ENCODE data around the gene PRND. TPM values are rescaled to one million over a fixed set of nuclear protein-coding genes. Genes with fewer than 3 reads are reported as not detected.
"Not testable (repeated sequence)": the region's sequence is repeated elsewhere in the genome, so short reads cannot be mapped to it uniquely, and the experiment has no call there.

Gene PRND
- total RNA-seq, 4 donors from 2014 or later, result not detected

GRCh38 chr20:4699216-4699615 is 22.5 kb upstream of the PRND start:
- H3K27ac ChIP-seq, result no peak overlapping the region
- H3K9me3 ChIP-seq, result no peaks in the 10 kb centered on the region
- H3K4me3 ChIP-seq, result no peak overlapping the region
- peaks cover 3% of the 10 kb centered on the region for H3K4me1 ChIP-seq
- DNase-seq (ENCODE audit: low spot score in 2 of 2), result no peak
- H3K36me3 ChIP-seq, result peaks cover 20% of the 10 kb centered on the region
- TF ChIP-seq CTCF (IDR thresholded peaks at IDR 0.05) (no peak), EP300 (IDR thresholded peaks at IDR 0.05) (no peak), POLR2A (IDR thresholded peaks at IDR 0.05) (no peak), POLR2AphosphoS5 (IDR thresholded peaks at IDR 0.05) (no peak)
- H3K27me3 ChIP-seq, result no peaks in the 10 kb centered on the region
- 92% methylated on average over 8 of the region's 9 CpGs for WGBS

- Histone ChIP-seq H3K4me1 (peaks cover 8% of the 10 kb centered on the region), H3K27me3 (no peaks in the 10 kb centered on the region), H3K27ac (no peak overlapping the region), H3K36me3 (peaks cover 20% of the 10 kb centered on the region), H3K9me3 (no peaks in the 10 kb centered on the region), H3K4me3 (no peak overlapping the region)
- no peak for TF ChIP-seq POLR2A (IDR thresholded peaks at IDR 0.05)
- TF ChIP-seq EP300 (IDR thresholded peaks at IDR 0.05), result no peak
- no peak for TF ChIP-seq CTCF (IDR thresholded peaks at IDR 0.05)
- no peak for TF ChIP-seq POLR2AphosphoS5 (IDR thresholded peaks at IDR 0.05)
- DNase-seq (ENCODE audit: low spot score in 2 of 2), result no peak
- WGBS, result 98% methylated on average over 3 of the region's 3 CpGs
Measured at GRCh38 chr20:4699957-4700356, 21.8 kb upstream of the PRND start.

- TF ChIP-seq CTCF (IDR thresholded peaks at IDR 0.05), result no peak
- TF ChIP-seq POLR2A (IDR thresholded peaks at IDR 0.05), result no peak
- TF ChIP-seq EP300 (IDR thresholded peaks at IDR 0.05), result no peak
- TF ChIP-seq POLR2AphosphoS5 (IDR thresholded peaks at IDR 0.05), result no peak
Measured at GRCh38 chr20:4702562-4703280, 19.0 kb upstream of the PRND start.

DNA sequence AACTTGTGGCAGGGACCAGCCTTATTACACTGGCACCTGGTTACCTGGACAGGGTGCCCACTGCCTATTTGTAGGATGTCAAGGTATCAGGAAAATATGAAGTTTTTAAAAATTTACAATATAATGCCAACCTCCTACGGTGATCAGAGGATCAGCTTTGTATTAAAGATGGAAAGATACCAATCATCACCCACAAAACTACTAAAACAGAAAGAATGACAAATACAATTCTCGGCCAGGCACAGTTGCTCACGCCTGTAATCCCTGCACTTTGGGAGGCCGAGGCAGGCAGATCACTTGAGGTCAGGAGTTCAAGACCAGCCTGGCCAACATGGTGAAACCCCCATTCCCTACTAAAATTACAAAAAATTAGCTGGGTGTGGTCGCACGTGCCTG is 18.4 kb upstream of the PRND start:
- peaks cover 20% of the 10 kb centered on the region for H3K36me3 ChIP-seq
- WGBS, result 65% methylated on average over 6 of the region's 6 CpGs
- no peak for DNase-seq (ENCODE audit: low spot score in 2 of 2)
- no peaks in the 10 kb centered on the region for H3K27me3 ChIP-seq
- H3K27ac ChIP-seq, result no peak overlapping the region
- H3K4me3 ChIP-seq, result no peak overlapping the region
- TF ChIP-seq POLR2A (IDR thresholded peaks at IDR 0.05), result no peak
- TF ChIP-seq POLR2AphosphoS5 (IDR thresholded peaks at IDR 0.05), result no peak
- no peak for TF ChIP-seq CTCF (IDR thresholded peaks at IDR 0.05)
- TF ChIP-seq EP300 (IDR thresholded peaks at IDR 0.05), result no peak
- H3K9me3 ChIP-seq, result no peaks in the 10 kb centered on the region
- H3K4me1 ChIP-seq, result peaks cover 8% of the 10 kb centered on the region

More at GRCh38 chr20:4702562-4703280, 19.0 kb upstream of the PRND start:
- Histone ChIP-seq H3K9me3 (no peaks in the 10 kb centered on the region), H3K36me3 (peaks cover 20% of the 10 kb centered on the region), H3K4me1 (peaks cover 8% of the 10 kb centered on the region), H3K4me3 (no peak overlapping the region), H3K27ac (no peak overlapping the region), H3K27me3 (no peaks in the 10 kb centered on the region)
- no peak for DNase-seq (ENCODE audit: low spot score in 2 of 2)
- 53% methylated on average over 7 of the region's 7 CpGs for WGBS

DNA sequence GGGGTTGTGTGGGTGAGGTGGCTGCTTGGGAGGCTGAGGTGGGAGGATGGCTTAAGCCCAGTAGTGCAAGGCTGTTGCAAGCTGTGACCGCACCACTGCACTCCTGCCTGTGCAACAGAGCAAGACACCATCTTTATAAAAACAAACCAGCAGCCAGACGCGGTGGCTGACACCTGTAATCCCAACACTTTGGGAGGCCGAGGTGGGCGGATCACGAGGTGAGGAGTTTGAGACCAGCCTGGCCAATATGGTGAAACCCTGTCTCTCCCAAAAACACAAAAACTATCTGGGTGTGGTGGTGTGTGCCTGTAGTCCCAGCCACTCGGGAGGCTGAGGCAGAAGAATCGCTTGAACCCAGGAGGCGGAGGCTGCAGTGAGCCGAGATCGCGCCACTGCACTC is 14.8 kb upstream of the PRND start:
- H3K9me3 ChIP-seq; H3K36me3 ChIP-seq; DNase-seq (ENCODE audit: low spot score in 2 of 2); H3K27me3 ChIP-seq; H3K27ac ChIP-seq; H3K4me3 ChIP-seq: not testable (repeated sequence)
- 96% methylated on average over 12 of the region's 12 CpGs for WGBS
- peaks cover 16% of the 10 kb centered on the region for H3K4me1 ChIP-seq

GRCh38 chr20:4708036-4708435 is 13.7 kb upstream of the PRND start:
- no peaks in the 10 kb centered on the region for H3K36me3 ChIP-seq
- DNase-seq (ENCODE audit: low spot score in 2 of 2), result no peak
- H3K27me3 ChIP-seq, result no peaks in the 10 kb centered on the region
- no peak for TF ChIP-seq EP300 (IDR thresholded peaks at IDR 0.05)
- TF ChIP-seq POLR2A (IDR thresholded peaks at IDR 0.05), result no peak
- TF ChIP-seq POLR2AphosphoS5 (IDR thresholded peaks at IDR 0.05), result no peak
- no peak for TF ChIP-seq CTCF (IDR thresholded peaks at IDR 0.05)
- H3K4me3 ChIP-seq, result no peak overlapping the region
- peaks cover 16% of the 10 kb centered on the region for H3K4me1 ChIP-seq
- no peaks in the 10 kb centered on the region for H3K9me3 ChIP-seq
- H3K27ac ChIP-seq, result no peak overlapping the region
- WGBS, result 79% methylated on average over 3 of the region's 3 CpGs

Data from suprapubic skin (tissue), 4 donors.